Activated T-cell treated with anti-CD3 and anti-CD28 coated beads, Interleukin-2, amount 50 U/mL, for 4 hours (primary cell): ENCODE results near the gene CYSRT1. TPM values are rescaled to one million over a fixed set of nuclear protein-coding genes. Genes with fewer than 3 reads are reported as not detected.
A peak's percentile ranks its signal among the peaks of the same experiment; 100 is the strongest.

ENCODE experiments used
- ATAC-seq, 2 donors: fragments of 200-7000 bp; cut with Tn5 transposase; one replicate each; pipeline ENCODE4 v1.10.0; 2021
- DNase-seq: peaks from one replicate; pipeline ENCODE4 v3.0.0-alpha.2; 2020
- H3K27me3 Mint-ChIP-seq: one replicate; pipeline ENCODE4 v1.8.0; 2021; ENCODE audit warnings: low read depth, mixed read lengths
- H3K36me3 Mint-ChIP-seq: one replicate; pipeline ENCODE4 v1.8.0; 2022; ENCODE audit warnings: mixed read lengths; ENCODE audit not compliant: insufficient read depth
- H3K4me1 Mint-ChIP-seq: one replicate; pipeline ENCODE4 v1.8.0; 2021; ENCODE audit warnings: low read depth, mixed read lengths
- H3K4me3 Mint-ChIP-seq: one replicate; pipeline ENCODE4 v1.8.0; 2021; ENCODE audit warnings: mild to moderate bottlenecking, moderate library complexity, mixed read lengths
- H3K9me3 Mint-ChIP-seq: one replicate; pipeline ENCODE4 v1.8.0; 2021; ENCODE audit warnings: mixed read lengths
- total RNA-seq, 3 donors: library from RNA; stranded (reverse); gene quantifications; one replicate each; pipeline ENCODE4 v1.2.1, GENCODE V29; 2021

CYSRT1 gene, protein sequence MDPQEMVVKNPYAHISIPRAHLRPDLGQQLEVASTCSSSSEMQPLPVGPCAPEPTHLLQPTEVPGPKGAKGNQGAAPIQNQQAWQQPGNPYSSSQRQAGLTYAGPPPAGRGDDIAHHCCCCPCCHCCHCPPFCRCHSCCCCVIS
- under 1 TPM in 2 of 3 donors, not detected in 1; 0.46 to 0.50 TPM for total RNA-seq

DNA sequence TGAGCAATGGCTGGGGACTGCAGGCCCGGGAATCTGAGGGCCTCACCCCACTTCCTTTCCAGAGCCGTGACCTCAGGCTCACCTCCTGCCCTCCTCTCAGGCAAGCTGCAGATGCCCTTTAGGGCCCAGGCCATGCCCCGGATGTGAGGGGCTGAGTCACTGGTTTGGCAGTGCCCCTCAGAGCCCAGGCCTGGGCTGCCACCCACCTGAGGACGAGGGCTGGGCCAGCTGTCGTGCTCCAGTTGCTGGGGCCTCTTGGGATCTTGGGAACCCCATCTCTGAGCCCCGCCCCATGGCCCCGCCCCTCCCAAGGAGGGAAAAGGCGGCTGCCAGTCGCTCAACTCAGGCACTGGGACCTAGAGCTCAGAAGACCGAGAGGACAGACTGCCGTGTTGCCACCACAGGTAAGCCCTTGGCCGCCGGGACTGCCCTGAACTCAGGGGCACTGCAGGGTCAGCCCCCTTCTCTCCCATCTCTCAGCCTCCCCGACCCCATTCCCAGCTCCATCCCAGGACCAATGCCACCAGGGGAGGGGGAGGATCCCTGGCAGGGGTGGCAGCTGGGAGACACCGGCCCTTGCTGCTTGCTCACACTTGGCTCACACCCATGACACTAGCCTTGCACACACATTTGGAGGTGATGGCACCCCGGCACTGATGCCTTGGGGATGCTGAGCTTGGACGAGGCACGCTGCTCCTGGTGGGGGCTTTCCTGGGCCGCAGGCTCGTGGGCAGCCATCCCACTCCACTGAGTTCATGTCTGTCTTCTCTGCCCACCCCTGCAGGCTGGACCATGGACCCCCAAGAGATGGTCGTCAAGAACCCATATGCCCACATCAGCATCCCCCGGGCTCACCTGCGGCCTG lies at the start of gene CYSRT1:
Gene CYSRT1, plus strand, starts transcription at position 345 of the 865 bp plus-strand sequence. Its CDS starts 448 bp downstream, at position 793.
- Mint-ChIP-seq H3K4me3 (peak within 1 kb of the TSS; percentile 79), H3K36me3 (no peaks in the 10 kb centered on the region), H3K9me3 (no peaks in the 10 kb centered on the region), H3K4me1 (peaks cover 8% of the 10 kb centered on the region), H3K27me3 (peaks cover 6% of the 10 kb centered on the region)
- ATAC-seq (no peak), DNase-seq (no peak)

DNA sequence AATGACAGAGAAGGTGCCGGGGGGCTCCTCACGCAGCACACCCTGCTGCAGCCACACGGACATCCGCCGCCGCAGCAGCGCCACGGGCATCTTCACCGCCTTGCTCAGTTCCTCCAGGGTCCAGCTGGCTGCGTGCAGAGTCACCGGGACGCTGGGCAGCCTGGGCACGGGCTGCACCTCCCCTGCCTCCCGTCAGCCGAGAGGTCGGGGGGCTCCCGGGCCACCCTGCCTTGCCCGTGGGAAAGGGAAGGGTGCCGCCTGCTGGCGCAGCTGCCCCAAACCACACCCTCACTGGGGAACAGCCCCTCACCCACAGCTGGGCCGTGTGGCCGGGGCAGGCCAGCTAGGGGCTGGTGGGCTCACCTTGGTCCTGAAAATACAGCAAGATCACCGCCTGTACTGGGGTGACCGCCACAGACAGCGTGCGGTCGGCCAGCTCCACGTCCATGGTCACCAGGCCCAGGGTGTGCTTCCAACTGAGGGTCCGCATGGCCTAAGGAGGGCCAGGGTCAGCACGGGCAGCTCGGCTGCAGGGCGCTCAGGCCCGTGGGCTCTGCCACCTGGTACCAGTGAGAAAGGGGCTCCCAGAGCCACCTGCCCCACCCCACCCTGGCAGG lies 49.5 kb upstream of the CYSRT1 start:
- ATAC-seq, result peak; percentile 19 to 37
- Mint-ChIP-seq H3K4me3 (no peak overlapping the region), H3K36me3 (peaks cover 3% of the 10 kb centered on the region), H3K4me1 (no peaks in the 10 kb centered on the region), H3K27me3 (peaks cover 10% of the 10 kb centered on the region), H3K9me3 (no peaks in the 10 kb centered on the region)
- DNase-seq, result no peak

DNA sequence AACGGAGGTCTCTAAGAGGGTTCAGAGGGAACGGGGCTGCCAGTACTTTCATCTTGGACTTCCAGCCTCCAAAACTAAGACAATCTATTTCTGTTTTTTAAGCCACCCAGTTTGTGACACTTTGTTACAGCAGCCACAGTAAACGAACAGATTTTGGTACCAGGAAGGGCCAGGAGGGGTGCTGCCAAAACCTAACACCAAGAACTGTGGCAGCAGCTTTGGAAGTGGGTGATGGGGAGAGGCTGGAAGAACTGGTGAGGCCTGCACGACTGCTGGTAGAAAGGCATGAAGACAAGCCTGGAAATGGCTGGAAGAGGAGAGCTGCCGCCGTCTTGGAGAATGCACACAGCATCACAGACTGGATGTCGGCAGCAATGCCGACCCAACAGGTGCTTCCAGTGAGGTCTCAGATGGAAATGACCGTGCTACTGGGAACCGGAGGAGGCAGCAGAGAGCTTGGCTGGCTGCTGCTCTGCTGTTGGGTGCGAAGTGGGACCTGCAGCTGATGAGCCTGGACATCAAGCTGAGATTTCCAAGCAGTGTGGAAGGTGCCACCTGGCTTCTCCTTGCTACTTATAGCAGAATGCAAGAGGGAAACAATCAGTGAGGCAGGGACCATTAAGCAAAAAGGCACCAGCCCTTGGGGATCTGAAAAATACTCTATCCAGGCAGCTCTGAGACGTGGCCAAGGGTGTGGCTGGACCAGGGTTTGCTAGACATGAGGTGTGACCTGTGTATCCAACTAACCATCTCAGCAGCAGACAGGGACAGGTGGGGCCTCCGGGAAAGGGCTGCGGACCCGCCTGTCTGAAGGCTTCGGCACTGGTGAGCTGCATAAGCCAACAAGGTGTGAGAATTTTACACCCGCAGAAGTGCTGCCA lies 48.4 kb upstream of the CYSRT1 start:
- no peak for DNase-seq
- no peak overlapping the region for H3K4me3 Mint-ChIP-seq
- no peaks in the 10 kb centered on the region for H3K9me3 Mint-ChIP-seq
- peak; percentile 52 to 59 for ATAC-seq
- H3K4me1 Mint-ChIP-seq, result no peaks in the 10 kb centered on the region
- peaks cover 4% of the 10 kb centered on the region for H3K27me3 Mint-ChIP-seq
- peaks cover 3% of the 10 kb centered on the region for H3K36me3 Mint-ChIP-seq

DNA sequence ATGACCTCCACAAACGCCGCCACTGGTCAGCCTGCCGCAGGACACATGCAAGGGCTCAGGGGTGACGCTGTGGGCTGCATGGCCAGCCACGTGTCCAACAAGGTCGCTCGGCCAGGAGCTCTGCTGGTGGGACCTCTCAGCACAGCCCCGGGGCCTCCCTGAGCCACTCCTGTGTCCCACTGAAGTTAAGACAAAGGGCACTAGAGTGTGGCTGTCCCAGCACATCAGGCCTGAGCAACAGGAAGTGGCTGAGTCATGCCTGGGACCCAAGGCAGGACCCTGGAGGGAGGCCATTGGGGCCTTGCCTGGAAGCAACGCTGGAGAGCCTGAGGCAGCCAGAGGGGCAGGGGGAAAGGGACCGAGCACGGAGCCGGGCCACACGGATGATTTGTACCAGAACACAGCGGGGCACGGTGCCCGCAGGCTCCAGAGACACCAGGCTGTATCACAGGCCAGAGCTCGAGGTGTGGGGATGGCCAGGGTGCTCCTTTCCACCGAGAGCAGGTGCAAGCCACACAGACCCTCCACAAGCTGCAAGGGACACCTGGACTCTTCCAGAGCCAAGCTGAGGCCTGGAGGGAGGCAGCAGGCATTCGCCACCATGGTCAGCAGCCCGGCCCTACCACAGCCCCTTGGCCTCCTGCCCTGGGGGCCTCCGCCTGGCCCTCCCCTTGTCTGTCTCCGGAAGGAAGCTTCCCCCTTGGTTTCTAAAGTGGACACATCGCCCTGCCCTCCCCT lies 46.6 kb upstream of the CYSRT1 start:
- no peak for ATAC-seq
- no peaks in the 10 kb centered on the region for H3K9me3 Mint-ChIP-seq
- H3K4me1 Mint-ChIP-seq, result no peaks in the 10 kb centered on the region
- no peaks in the 10 kb centered on the region for H3K27me3 Mint-ChIP-seq
- H3K36me3 Mint-ChIP-seq, result peaks cover 10% of the 10 kb centered on the region
- H3K4me3 Mint-ChIP-seq, result no peak overlapping the region
- DNase-seq, result no peak

DNA sequence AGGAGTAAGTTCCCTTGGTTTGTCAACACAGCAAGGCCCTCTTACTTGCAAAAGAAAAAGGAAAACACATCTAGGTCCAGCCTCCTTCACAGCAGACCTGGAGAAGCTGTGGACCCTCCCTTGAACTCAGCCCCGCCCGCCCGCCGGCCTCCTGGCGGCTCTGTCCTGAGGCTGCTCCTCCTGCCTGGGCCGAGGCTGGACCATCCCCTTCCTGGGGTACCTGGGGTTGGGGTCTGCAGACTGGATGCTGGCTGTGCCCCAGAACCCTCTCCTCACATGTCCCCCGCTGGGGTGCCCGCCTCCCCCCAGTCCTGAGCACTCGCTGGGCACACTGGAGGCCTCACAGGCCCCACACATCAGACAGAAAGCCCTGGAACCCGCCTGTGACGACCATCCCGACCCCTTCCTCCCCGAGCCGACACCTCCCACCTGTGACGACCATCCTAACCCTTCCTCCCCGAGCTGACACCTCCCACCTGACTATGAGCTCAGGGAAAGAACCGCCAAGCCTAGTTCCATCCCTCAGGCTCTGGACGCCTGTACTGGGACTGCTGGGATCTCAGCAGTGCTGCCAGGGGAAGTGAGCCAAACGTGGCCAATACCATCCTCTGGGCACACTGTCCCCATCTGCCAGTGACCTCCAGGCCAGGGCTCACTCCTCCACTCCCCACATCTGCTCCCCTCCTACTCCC lies 45.9 kb upstream of the CYSRT1 start:
- no peak for ATAC-seq
- H3K4me3 Mint-ChIP-seq, result no peak overlapping the region
- DNase-seq, result no peak
- no peaks in the 10 kb centered on the region for H3K9me3 Mint-ChIP-seq
- no peaks in the 10 kb centered on the region for H3K27me3 Mint-ChIP-seq
- peaks cover 15% of the 10 kb centered on the region for H3K36me3 Mint-ChIP-seq
- peaks cover under 1% of the 10 kb centered on the region for H3K4me1 Mint-ChIP-seq

DNA sequence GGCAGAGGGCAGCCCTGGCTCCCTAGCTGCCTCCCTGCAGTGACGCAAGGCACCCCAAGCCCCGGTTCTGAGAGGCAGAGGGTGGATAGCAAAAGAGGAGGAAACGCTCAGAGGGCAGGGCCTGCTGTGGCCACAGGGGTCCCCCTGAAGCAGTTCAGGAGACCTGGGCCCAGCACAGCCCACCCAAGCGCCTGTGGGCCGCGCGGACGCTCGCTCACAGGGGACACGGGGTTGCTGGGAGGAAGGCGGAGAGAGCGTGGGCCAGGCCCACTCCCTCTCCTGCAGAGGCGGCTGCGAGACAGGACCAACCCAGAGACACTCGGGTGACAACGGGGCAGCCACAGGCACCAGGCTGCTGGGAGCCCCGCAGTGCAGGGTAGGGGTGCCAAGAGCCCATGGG lies 45.2 kb upstream of the CYSRT1 start:
- Mint-ChIP-seq H3K4me1 (peaks cover 5% of the 10 kb centered on the region), H3K9me3 (no peaks in the 10 kb centered on the region), H3K36me3 (peaks cover 15% of the 10 kb centered on the region), H3K4me3 (no peak overlapping the region), H3K27me3 (no peaks in the 10 kb centered on the region)
- ATAC-seq (no peak), DNase-seq (no peak)

DNA sequence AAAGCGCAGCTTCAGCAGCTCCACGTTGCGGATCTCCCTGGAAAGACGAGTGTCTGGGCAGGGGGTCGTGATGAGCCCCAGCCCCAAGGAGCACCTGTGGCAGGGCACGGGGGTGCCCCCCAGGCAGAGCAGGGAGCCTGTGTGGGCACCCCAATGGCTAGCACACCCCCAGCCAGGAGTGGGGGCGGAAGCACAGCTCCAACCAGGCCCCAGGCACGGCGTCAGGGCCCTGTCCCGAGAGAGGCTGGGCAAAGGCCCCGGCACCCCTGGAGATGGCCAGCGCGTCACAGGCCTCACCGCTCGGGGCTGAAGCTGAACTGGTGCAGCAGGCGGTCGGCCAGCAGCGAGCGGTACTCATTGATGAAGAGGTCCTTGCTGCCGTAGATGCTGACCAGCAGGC lies 44.5 kb upstream of the CYSRT1 start:
- no peaks in the 10 kb centered on the region for H3K27me3 Mint-ChIP-seq
- ATAC-seq, result no peak
- H3K4me1 Mint-ChIP-seq, result peaks cover 5% of the 10 kb centered on the region
- no peaks in the 10 kb centered on the region for H3K9me3 Mint-ChIP-seq
- peaks cover 15% of the 10 kb centered on the region for H3K36me3 Mint-ChIP-seq
- no peak for DNase-seq
- no peak overlapping the region for H3K4me3 Mint-ChIP-seq

DNA sequence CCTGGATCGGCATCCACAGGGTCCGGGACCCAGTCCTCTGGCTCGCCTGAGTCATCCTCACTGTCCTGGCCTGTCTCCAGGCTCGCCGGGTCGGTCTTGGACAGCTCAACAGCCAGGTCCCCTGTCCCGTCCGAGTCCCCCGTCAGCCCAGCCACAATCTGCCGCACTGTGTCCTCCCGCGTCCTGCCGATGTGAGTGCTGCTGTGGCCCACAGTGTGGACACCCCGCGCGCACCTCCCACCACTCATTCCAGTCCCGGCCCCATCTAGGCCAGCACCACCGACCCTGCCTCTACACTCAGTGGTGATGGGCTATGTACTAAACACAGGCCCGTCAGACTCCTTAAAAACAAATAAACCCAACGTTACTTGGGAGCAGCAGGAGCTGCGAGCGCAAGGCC lies 43.3 kb upstream of the CYSRT1 start:
- Mint-ChIP-seq H3K36me3 (peaks cover 15% of the 10 kb centered on the region), H3K27me3 (no peaks in the 10 kb centered on the region), H3K9me3 (no peaks in the 10 kb centered on the region), H3K4me1 (peaks cover 11% of the 10 kb centered on the region), H3K4me3 (no peak overlapping the region)
- ATAC-seq (no peak), DNase-seq (no peak)

DNA sequence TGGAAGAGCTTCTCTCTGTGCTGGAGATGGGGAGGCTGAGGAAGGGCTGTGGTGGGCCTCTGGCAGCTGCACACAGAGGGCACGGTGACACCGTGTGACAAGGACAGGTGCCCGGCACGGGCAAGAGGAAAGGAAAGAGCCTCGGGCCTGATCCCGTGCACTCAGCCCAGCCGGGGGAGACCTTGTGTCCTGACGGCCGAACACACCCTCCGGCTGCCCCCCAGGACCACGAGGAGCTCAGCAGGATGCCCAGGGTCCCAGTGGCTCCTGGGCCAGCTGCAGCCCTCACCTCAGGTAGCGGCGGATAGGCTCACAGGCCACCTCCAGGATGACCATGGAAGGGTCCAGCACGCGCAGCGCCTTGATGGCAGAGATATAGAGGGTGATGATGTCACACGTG lies 42.1 kb upstream of the CYSRT1 start:
- H3K27me3 Mint-ChIP-seq, result no peaks in the 10 kb centered on the region
- peaks cover 13% of the 10 kb centered on the region for H3K36me3 Mint-ChIP-seq
- H3K9me3 Mint-ChIP-seq, result no peaks in the 10 kb centered on the region
- ATAC-seq (no peak), DNase-seq (no peak)
- H3K4me3 Mint-ChIP-seq, result no peak overlapping the region
- H3K4me1 Mint-ChIP-seq, result peaks cover 20% of the 10 kb centered on the region

DNA sequence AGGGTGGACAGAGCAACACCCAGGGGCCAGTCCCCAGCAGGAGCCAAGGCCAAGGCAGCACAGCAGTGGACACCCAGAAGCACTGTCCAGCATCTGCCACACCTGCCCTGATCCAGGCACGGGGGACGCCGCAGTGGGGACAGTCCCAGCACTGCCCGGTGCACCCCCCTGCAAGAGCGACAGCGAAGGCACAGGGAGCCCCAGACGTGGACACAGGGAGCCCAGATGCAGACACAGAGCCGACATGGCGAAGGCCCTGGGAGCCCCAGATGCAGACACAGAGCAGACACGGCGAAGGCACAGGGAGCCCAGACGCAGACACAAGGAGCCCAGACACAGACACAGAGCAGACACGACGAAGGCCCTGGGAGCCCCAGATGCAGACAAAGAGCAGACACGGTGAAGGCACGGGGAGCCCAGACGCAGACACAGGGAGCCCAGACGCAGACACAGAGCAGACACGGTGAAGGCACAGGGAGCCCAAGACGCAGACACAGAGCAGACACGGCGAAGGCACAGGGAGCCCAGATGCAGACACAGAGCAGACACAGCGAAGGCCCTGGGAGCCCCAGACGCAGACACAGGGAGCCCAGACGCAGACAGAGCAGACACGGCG lies 40.9 kb upstream of the CYSRT1 start:
- no peaks in the 10 kb centered on the region for H3K27me3 Mint-ChIP-seq
- DNase-seq (no peak), ATAC-seq (no peak)
- no peaks in the 10 kb centered on the region for H3K9me3 Mint-ChIP-seq
- no peak overlapping the region for H3K4me3 Mint-ChIP-seq
- peaks cover 24% of the 10 kb centered on the region for H3K4me1 Mint-ChIP-seq
- H3K36me3 Mint-ChIP-seq, result peaks cover 14% of the 10 kb centered on the region

DNA sequence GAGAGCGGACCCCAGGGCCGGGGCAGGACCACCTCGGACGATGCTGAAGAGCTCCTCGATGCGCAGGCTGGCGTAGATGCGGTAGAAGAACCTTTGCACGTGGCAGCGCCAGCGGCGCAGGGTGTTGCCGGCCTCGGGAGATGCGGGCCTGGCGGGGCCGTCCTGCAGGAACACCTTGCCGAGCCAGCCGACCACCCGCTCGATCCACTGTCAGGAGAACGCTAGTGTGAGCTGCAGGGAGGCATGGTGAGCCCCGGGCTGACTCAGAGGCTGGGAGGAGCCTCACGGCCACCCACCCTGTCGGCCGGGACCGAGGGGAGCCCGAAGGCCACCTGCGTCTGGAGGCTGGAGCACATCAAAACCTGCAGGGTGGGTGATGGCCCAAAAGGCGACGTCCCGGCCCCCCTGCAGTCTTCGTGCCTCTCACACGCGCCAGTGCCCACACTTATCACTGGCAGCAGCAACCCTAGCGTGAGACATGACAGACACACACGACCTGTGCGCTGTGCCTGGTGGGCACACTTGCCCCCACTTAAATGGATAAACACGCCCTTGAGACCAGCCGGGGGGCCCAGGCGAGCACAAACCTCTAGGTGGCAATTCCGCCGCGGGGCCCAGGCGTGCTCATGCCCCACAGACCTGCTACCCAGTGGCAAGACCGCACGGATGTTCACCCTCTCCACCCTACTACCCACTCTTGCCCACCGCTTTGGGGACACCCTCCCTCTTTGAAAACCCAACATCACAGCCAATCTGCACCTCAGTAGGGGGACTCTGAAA lies 39.9 kb upstream of the CYSRT1 start:
- Mint-ChIP-seq H3K4me1 (peaks cover 31% of the 10 kb centered on the region), H3K4me3 (no peak overlapping the region), H3K9me3 (no peaks in the 10 kb centered on the region), H3K27me3 (no peaks in the 10 kb centered on the region), H3K36me3 (peaks cover 14% of the 10 kb centered on the region)
- ATAC-seq (no peak), DNase-seq (no peak)

DNA sequence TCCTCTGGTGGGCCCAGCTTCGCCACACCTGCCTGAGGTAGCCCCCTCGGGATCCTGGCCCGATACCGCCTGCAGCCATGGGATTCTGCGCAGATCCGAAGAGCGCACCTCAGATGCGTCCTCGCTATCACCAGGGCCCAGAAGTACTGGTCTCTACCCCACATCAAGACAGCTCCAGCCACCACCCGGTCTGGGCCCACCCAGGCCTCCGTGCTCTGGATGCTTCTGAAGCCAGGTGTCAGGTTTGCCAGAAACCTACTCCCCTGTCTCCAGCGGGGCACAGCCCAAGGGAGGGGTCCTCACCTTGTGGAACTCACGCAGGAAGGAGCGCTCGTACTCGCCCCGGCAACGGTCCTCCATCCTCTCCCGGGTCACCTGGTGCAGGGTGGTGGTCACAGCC lies 39.1 kb upstream of the CYSRT1 start:
- H3K4me1 Mint-ChIP-seq, result peaks cover 36% of the 10 kb centered on the region
- ATAC-seq, result no peak
- H3K9me3 Mint-ChIP-seq, result no peaks in the 10 kb centered on the region
- DNase-seq, result no peak
- H3K4me3 Mint-ChIP-seq, result peak overlapping the region; percentile 90
- H3K36me3 Mint-ChIP-seq, result peaks cover 16% of the 10 kb centered on the region
- H3K27me3 Mint-ChIP-seq, result no peaks in the 10 kb centered on the region
